Measurements from ENCODE around the gene CCDC68. TPM values are rescaled to one million over a fixed set of nuclear protein-coding genes. Genes with fewer than 3 reads are reported as not detected.

Gene CCDC68
- total RNA-seq, 1 experiment from 2014 or later: 6.6 TPM

GRCh38 chr18:54857499-54857898, 101.8 kb downstream of the CCDC68 start (continued):
- no peak for TF ChIP-seq EGR1 (IDR thresholded peaks at IDR 0.05; ENCODE audit: low read depth)
- no peak for TF ChIP-seq SIN3A (IDR thresholded peaks at IDR 0.05; ENCODE audit: low read depth)
- TF ChIP-seq SP1 (IDR thresholded peaks at IDR 0.05; ENCODE audit: low read depth): no peak
- TF ChIP-seq ELF1 (IDR thresholded peaks at IDR 0.05; ENCODE audit: borderline replicate concordance, low read depth): no peak
- TF ChIP-seq FOSL1 (IDR thresholded peaks at IDR 0.05; ENCODE audit: low read depth): no peak
- TF ChIP-seq CTCF (IDR thresholded peaks at IDR 0.05 in 2 of 3, conservative IDR thresholded peaks at IDR 0.05 in 1 of 3; ENCODE audit: borderline replicate concordance in 1 of 3, insufficient read depth in 1 of 3, low read depth in 2 of 3, low read length in 2 of 3): no peak
- TF ChIP-seq, protein P1, sequence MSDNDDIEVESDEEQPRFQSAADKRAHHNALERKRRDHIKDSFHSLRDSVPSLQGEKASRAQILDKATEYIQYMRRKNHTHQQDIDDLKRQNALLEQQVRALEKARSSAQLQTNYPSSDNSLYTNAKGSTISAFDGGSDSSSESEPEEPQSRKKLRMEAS (IDR thresholded peaks at IDR 0.05): no peak

DNA sequence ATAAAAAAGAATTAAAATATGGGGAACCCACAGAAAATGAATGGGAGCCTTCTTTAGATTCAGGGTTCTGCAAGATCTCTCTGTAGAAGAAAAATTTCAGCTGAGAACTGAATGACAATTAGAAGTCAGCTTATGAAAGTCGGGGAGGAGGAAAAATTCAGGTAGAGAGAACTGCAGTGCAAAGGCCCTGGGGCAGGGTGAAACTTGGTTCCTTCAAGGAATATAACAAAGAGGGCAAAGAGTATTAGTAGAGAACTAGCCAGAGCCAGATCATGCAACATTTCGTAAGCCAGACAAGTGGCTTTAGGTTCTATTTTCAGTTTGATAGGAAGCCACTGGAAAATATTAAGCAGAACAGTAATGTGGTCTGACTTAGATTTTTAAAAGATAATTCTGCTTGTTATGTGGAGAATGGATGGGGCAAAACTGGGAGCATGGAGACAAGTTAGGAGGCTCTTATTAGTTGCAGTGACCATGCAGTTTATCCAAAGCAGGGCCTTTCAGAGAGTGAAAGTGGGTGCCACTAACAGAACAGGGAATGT, 103.1 kb downstream of the CCDC68 start:
- no peak overlapping the region for H2AFZ ChIP-seq (ENCODE audit: low read depth, low read length, poor library complexity, severe bottlenecking)
- RAD21 ChIA-PET (ENCODE audit: low non-redundant PET in 1 of 2, low total read pairs in 2 of 2, uncharacterized antibody in 2 of 2, unreplicated experiment in 2 of 2): no interaction called here
- no peaks in the 10 kb centered on the region for H3K9me3 ChIP-seq (ENCODE audit: control insufficient read depth in 1 of 2, insufficient read depth in 1 of 2, low read depth in 1 of 2, low read length in 2 of 2)
- H3K9me2 ChIP-seq (ENCODE audit: insufficient read depth): no peaks in the 10 kb centered on the region
- intact Hi-C loops (cut with micrococcal nuclease): no loop called here
- TF ChIP-seq CEBPB (IDR thresholded peaks at IDR 0.05; ENCODE audit: low read depth): no peak
- TF ChIP-seq EGR1 (IDR thresholded peaks at IDR 0.05; ENCODE audit: low read depth): no peak
- no peak for TF ChIP-seq POLR2AphosphoS5 (IDR thresholded peaks at IDR 0.05; ENCODE audit: low read depth, low read length)
- TF ChIP-seq ZNF274 (IDR thresholded peaks at IDR 0.05; ENCODE audit: low read depth, low read length): no peak
- no peak for TF ChIP-seq TCF7L2 (IDR thresholded peaks at IDR 0.05; ENCODE audit: borderline replicate concordance, extremely low read depth, insufficient read depth, insufficient read length)
- no peak for TF ChIP-seq FOSL1 (IDR thresholded peaks at IDR 0.05; ENCODE audit: low read depth)
- no peak for TF ChIP-seq ATF3 (IDR thresholded peaks at IDR 0.05)
- no peak for TF ChIP-seq JUND (IDR thresholded peaks at IDR 0.05)
- TF ChIP-seq ELF1 (IDR thresholded peaks at IDR 0.05; ENCODE audit: borderline replicate concordance, low read depth): no peak
- no peak for TF ChIP-seq CBX3 (IDR thresholded peaks at IDR 0.05; ENCODE audit: low read depth)
- no peak for TF ChIP-seq SRF (IDR thresholded peaks at IDR 0.05; ENCODE audit: low read depth)
- no peak for TF ChIP-seq EZH2 (IDR thresholded peaks at IDR 0.05)
- no peak for TF ChIP-seq POLR2A (IDR thresholded peaks at IDR 0.05; ENCODE audit: borderline replicate concordance, extremely low read depth, insufficient read depth, insufficient read length)
- no peak for TF ChIP-seq REST (IDR thresholded peaks at IDR 0.05; ENCODE audit: low read depth)
- H3K79me2 ChIP-seq (ENCODE audit: insufficient read depth, low read length): no peaks in the 10 kb centered on the region
- CTCF ChIA-PET: no interaction called here
- no peak for ATAC-seq
- H3K27me3 ChIP-seq (ENCODE audit: insufficient read depth, low read length): no peaks in the 10 kb centered on the region
- DNase-seq (ENCODE audit: low read depth, low spot score): no peak
- H3K4me2 ChIP-seq (ENCODE audit: low read length): no peak overlapping the region
- POLR2A ChIA-PET: no interaction called here
- no peak overlapping the region for H3K27ac ChIP-seq (ENCODE audit: low read depth, low read length)
- no TSS peak for BruUV-seq (replicated peaks)
- H3K4me3 ChIP-seq (replicated peaks in 1 of 2; ENCODE audit: low read depth in 1 of 2, low read length in 2 of 2): no peak overlapping the region
- no peak overlapping the region for H3K9ac ChIP-seq (ENCODE audit: low read length)
- no peaks in the 10 kb centered on the region for H3K4me1 ChIP-seq (ENCODE audit: control insufficient read depth in 1 of 2, insufficient read depth in 2 of 2, low read length in 2 of 2)
- no peaks in the 10 kb centered on the region for H4K20me1 ChIP-seq (ENCODE audit: insufficient read depth)
- no peaks in the 10 kb centered on the region for H3K36me3 ChIP-seq (ENCODE audit: control insufficient read depth in 1 of 2, insufficient read depth in 2 of 2, low read length in 2 of 2)

Data from HCT116 (cell line).